ENCODE data around the gene AMN1.

DNA sequence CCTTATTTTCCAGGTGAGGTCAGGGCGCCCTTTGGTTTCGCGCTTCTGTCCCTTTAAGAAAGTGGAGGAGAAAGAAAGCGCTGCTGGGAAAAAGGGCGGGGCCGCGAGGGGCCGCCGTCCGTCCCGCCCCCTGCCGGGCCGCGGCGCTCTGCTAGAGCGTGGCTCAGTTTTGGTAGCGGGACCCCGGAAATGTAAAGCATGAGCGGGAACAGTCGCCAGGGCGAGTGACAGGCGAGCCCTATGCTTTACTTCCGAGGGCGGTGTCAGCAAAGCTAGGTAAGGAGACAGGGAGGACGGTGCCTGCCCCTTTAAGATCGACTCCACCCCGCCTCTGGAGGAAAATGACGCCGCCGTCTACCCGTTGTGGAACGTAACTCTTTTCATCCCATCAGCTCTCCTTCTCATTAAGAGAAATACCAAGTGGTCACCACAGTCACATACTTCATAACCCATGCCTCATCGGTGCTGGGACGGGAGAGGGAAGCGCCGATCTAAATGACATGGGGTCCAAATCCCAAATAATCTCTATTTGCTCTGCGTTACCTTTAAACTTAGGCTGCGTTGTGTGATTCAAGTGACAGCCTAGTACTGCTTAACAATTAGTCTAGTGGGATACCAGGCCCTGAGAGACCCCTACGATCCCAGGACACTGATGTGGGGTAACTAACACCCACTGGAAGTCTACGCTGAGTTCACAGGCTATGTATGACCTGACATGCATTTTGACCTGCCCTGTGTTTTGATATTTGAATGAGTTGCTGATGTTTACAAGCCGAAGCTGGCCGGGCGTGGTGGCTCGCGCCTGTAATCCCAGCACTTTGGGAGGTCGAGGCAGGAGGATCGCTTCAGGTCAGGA lies 69.5 kb downstream of the AMN1 start, which contains the start of gene ETFBKMT:
- TF ChIP-seq, protein P1, sequence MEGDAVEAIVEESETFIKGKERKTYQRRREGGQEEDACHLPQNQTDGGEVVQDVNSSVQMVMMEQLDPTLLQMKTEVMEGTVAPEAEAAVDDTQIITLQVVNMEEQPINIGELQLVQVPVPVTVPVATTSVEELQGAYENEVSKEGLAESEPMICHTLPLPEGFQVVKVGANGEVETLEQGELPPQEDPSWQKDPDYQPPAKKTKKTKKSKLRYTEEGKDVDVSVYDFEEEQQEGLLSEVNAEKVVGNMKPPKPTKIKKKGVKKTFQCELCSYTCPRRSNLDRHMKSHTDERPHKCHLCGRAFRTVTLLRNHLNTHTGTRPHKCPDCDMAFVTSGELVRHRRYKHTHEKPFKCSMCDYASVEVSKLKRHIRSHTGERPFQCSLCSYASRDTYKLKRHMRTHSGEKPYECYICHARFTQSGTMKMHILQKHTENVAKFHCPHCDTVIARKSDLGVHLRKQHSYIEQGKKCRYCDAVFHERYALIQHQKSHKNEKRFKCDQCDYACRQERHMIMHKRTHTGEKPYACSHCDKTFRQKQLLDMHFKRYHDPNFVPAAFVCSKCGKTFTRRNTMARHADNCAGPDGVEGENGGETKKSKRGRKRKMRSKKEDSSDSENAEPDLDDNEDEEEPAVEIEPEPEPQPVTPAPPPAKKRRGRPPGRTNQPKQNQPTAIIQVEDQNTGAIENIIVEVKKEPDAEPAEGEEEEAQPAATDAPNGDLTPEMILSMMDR (IDR thresholded peaks at IDR 0.05; ENCODE audit: low read depth, low read length), result peak; percentile 33
- TF ChIP-seq EZH2phosphoT487 (IDR thresholded peaks at IDR 0.05; ENCODE audit: low read depth), result no peak

Data from OCI-LY3 (cell line).